NCI-H1417 treated with DMSO at 0.1 percent for 48 hours (cell line): ENCODE data around the gene TMSB15B.
A peak's percentile ranks its signal among the peaks of the same experiment; 100 is the strongest.
"Not testable (repeated sequence)": the region's sequence is repeated elsewhere in the genome, so short reads cannot be mapped to it uniquely, and the experiment has no call there.

Experiments used
- DNase-seq: peaks from one replicate; lab custom pipeline; 2025; lab: John Stamatoyannopoulos, UW

TMSB15B gene

DNA sequence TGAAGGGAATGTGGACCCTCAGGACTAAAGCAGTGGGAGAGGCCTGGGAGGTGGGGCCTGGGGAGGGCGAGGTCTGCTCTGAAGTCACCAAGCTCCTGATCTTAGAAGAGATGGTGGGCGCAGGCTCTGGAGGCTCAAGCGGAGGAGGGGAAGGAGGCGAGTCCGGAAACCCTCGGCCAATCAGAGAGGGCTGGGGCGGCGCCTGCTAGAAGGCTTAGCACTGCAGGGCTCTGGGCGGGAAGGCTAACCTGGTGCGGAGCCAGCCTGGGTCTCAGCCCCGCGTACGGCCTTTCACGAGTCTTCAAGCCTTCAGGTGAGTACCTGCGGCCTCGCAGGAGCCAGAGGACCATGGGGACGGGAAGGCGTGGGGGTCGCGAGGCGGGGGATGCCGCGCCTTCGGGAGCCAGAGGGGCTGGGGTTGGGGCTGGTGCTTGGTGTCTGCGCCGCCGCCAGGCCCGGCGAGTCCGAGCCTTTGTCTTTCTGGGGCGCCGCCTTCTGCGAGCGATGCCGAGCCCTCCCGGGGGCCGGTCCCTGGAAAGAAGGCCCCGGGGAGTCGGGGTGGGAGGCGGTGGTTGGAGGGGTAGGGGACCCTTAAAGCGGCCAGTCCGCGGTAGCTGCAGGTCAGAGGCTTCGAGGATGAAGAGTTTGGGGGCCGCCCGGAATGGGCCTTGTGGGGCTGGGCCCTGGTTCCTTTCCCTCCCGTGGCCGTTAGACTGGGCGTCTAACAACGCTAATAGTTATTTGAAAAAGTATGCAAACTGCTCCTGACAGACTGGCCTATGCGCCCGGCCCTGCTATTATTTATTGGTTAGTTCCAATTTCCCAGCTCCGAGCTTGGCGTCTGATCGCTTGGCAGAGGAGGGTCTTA lies at the start of gene TMSB15B:
TSS of gene TMSB15B (plus strand) at position 217 of the 868 bp plus-strand sequence.
- DNase-seq, result not testable (repeated sequence)

DNA sequence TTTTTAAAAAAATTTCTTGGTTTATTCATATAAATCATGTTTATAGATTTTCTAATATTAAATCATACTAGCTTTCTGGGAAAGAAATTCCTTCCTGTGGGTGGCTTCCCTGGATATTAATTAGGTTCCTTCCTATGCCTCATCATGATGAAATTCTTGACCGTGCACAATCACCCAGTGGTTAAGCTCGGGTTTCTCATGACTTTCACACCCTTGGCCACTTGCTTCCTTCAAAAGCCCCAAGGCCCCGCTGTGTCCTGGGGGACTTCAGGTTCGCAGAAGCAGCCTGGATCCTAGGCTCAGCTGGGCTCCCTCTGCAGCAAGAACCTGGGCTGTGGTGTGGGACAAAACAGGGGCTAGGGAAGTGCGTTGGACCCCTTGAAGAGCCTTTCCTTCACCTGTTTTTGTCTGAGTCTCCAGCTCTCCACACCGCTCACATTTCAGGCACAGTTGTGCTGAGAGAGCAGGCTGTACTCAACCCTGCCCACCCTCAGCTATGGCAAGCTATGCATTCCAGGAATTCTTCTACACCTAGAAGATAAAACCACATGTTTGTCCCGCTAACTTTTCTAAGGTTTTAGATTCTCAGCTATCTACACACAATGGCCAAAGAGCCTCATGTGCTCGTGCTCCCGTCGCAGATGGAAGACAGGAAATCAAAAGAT lies 48.9 kb upstream of the TMSB15B start:
- DNase-seq, result no peak

DNA sequence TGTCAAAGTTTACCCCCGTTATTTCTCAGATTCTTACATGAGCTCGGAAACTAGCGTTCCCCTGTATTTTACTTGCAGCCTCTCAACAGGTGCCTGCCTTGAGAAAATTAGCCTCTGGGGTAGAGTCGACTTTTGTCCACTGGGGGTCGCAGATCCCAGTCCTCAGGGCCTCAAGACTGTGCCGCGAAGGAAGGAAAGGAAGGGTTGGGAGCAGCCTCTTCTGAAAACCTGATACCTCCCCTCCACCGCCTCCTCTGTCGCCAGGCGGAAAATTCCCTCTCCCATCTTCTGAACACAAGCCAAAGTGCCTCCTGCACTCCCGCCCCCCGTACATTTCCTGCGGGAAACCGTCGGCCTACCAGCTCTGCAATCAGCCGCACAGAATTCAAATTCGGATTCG lies 44.4 kb upstream of the TMSB15B start:
- peak; percentile 8 for DNase-seq

DNA sequence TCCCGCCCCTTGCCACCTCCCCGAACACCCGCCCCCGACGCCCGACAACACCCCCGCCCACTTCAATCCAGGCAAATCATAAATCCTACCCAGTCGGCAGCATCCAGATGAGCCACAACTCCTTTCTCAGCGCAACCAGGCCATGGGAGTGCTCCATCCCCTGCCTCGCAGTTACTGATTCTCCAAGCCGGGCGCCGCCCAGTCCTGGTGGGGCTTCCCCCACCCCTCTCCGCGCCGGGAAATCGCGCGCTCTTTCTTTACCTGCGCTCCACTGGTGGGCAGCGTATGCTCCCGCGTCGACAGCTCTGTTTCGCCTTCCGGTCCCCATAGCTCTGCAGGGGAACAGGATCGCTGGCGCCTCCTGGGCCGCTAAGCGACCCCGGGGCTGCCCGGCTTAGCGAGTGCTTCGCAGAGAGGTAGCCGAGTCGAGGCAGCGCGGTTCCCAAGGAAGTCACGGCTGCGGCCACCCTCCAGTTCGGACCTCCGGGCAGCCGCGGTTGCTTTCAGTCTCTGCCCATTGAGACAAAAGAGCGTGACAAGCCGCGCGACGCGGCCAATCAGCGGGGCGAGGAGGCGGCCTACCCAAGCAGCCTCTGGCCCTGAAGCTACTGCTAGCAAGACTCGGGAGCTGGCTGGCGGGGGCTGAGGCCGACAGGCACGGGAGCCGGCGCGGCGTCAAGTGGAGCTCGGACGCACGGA lies 43.7 kb upstream of the TMSB15B start:
- peak; percentile 38 for DNase-seq

GRCh38 chrX:103919270-103919637 lies 43.2 kb upstream of the TMSB15B start:
- no peak for DNase-seq

DNA sequence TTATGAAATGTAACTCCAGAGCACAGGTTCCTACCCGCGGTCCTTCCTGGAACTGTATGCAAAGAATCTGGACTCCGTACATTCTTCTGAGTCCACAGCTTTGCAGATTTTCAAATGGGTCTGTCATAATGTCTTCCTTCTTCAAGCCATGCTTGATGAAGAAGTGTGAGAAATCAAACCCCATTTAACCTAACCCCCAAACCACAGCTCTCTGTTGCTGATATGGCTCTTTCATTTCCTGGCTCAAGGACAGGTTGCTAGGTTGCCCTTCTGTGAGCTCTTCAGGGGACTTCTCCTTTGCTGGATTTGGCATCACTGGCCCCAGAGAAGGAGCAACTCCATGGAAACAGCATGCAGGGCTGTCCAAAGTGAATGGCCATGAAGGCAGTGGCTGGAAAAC lies 41.9 kb upstream of the TMSB15B start:
- not testable (repeated sequence) for DNase-seq

GRCh38 chrX:103927030-103927429 lies 35.4 kb upstream of the TMSB15B start:
- no peak for DNase-seq

- DNase-seq, result no peak
Measured at GRCh38 chrX:103927633-103928032, 34.8 kb upstream of the TMSB15B start.

- no peak for DNase-seq
Measured at GRCh38 chrX:103932133-103932532, 30.3 kb upstream of the TMSB15B start.

- DNase-seq, result not testable (repeated sequence)
Measured at GRCh38 chrX:103940257-103940656, 22.2 kb upstream of the TMSB15B start.

DNA sequence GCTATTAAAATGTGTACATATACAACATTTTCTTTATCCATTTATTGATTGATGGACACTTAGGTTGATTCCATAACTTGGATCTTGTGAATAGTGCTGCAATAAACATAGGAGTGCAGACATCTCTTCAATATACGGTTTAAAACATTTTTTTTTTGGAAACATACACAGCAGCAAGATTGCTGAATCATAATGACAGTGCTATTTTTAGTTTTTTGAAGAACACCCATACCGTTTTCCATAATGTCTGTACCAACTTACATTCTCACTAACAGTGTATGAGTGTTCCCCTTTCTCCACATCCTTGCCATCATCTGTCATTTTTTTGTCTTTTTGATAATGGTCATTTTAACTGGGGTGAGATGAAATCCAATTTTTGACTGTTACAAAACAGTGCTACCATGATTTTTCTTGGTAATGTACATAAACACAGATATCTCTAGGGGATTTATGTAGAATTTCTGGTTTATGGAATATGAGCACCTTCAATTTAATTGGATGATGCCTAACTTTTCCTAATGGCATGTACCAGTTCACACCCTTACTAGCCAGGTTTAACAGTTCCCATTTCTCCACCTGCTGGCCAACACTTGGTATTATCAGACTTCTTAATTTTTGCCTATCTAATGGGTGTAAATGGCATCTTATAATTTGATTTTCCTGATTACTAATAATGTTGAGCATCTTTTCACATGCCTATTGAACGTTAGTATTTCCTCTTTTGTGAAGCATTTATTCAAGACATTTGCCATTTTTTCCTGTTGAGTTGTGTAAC lies 21.0 kb upstream of the TMSB15B start:
- DNase-seq, result peak; percentile 9

DNA sequence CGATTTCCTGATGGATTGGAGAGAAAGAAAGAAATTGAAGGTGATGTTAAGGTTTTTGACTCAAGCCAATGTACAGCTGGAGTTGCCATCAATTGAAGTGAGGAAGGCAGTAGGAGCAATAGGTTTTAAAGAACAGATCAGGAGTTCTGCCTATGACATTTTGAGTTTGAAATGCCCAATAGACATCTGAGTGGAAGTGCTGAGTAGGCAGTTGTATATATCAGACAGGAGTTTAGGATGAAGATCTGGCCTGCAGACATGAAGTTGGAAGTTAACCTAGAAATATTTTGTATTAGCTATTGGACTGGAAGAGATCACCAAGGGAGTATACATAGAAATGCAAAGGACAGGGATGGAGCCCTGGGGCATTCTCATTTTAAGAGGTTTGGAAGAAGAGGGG lies 12.9 kb upstream of the TMSB15B start:
- no peak for DNase-seq

- DNase-seq, result no peak
Measured at GRCh38 chrX:103953353-103953752, 9.1 kb upstream of the TMSB15B start.

DNA sequence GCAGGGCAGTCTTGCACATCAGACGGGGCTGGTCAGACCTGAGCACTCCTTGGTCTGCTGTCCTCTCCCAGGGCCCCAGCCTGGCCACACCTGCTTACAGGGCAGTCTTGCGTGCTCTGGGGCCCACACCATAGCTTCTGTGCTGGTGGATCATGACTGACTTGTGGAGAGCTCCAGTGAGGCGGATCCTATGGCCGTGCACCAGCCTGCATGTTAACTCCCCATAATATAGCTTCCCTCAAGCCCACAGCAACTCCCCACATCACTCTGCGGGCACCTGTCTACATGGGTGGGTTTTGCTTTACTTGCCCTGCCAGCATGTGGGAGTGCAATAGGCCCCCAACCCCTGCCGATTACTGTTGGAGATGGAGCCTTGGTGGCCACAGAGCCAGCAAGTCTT lies 8.2 kb upstream of the TMSB15B start:
- DNase-seq, result no peak

GRCh38 chrX:103960599-103960998 lies 1.8 kb upstream of the TMSB15B start:
- not testable (repeated sequence) for DNase-seq

DNA sequence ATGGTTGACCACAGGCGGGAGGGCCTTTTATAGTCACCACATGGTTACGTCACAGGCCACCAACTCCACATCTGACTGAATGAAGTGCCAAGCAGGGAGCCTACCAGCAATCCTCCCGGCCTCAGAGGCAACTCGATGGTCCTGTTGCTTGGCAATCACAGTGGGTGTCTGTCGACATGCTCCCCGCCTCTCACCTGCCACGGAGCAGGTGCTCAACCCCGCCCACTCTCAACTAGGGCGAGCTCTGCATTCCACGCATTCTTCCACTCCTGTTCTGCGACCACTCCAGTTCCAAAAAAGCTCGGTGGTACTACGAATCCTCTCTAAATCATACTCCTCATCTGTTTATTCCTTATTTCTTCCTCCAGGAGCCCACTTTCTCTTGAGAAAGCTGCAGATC lies 21.1 kb downstream of the TMSB15B start:
- not testable (repeated sequence) for DNase-seq

GRCh38 chrX:103999234-103999633 lies 36.8 kb downstream of the TMSB15B start:
- no peak for DNase-seq

GRCh38 chrX:104008831-104009230 lies 46.4 kb downstream of the TMSB15B start:
- DNase-seq, result no peak

DNA sequence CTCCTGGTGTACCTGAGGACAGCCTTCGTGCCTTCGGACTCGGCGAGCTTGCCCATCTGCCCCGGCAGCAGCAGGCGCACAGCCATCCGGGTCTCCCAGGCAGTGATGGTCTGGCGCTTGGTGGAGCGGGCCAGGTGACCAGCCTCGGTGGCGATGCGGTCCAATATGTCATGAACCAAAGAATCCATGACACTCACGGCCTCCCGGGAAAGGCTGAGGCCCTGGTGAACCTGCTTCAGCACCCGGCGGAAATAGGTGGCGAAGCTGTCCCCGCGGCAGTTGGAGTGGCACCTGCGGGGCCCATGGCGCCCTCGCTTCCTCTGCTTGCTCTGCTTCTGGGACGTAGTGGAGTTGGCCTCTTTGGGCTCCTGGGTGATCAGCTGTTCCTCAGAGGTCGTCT lies 50.7 kb downstream of the TMSB15B start:
- DNase-seq, result no peak

DNA sequence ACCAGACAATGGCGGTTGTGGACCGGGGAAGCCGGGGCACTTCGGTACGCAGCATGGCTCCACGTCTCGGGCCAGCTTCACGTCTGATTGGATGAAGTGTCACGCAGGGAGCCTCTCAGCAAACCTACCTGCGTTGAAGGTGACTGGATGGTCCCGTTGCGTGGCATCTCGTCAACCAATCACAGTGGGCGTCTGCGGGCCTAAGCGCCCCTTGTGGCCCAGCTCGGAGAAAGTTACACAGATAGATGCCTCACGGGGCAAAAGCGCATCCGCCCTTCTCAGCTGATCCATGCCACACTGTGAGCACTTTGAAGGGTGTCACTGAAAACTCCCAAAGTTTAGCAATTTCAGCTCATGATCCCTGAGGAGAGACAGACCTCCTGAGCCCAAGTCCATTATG lies 51.2 kb downstream of the TMSB15B start, which contains the start of gene H2BW1:
TSS of gene H2BW1 (minus strand) at position 103 of the 400 bp plus-strand sequence. CDS start 132 bp downstream, outside the sequence.
- DNase-seq, result no peak

DNA sequence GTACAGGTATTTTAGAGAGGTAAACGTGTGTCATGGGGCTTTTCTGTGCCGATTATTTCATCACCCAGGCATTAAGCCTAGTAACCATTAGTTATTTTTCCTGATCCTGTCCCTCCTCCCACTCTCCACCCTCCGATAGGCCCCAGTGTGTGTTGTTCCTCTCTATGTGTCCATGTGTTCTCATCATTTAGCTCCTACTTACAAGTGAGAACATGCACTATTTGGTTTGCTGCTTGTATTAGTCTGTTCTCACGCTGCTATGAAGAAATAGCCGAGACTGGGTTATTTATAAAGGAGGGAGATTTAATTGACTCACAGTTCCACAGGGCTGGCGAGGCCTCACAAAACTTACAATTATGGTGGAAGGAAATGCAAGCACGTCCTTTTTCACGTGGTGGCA lies 53.1 kb downstream of the TMSB15B start:
- not testable (repeated sequence) for DNase-seq
